Transverse colon (tissue), 4 donors: Measurements from ENCODE around the gene LRP1B. TPM values are rescaled to one million over a fixed set of nuclear protein-coding genes. Genes with fewer than 3 reads are reported as not detected.

Experiments used
- DNase-seq: peaks from one replicate; pipeline ENCODE4 v3.0.0-alpha.2; 2019
- H3K27ac ChIP-seq, 4 donors: fragments of 200-600 bp; sonication (generic); 2 replicates each; pipeline ENCODE4 v1.5.1; 2016 to 2018; ENCODE audit warnings: inconsistent platforms in 4 of 4
- H3K27me3 ChIP-seq: fragments of 200-600 bp; sonication (generic); 2 replicates; pipeline ENCODE4 v1.5.1; 2017; ENCODE audit warnings: inconsistent platforms
- H3K36me3 ChIP-seq, 4 donors: fragments of 200-600 bp; sonication (generic); 2 replicates each; pipeline ENCODE4 v1.5.1; 2017 to 2019; ENCODE audit warnings: inconsistent platforms in 4 of 4
- H3K4me1 ChIP-seq, 4 donors: fragments of 200-600 bp; sonication (generic); 2 replicates each; pipeline ENCODE4 v1.5.1; 2017 to 2020; ENCODE audit warnings: inconsistent platforms in 4 of 4
- H3K4me3 ChIP-seq, 4 donors: fragments of 200-600 bp; sonication (generic); 1 replicate in 1 of 4; 2 replicates in 3 of 4; pipeline versions ENCODE4 v1.5.1 to v1.6.1; 2017 to 2019; ENCODE audit warnings: inconsistent platforms in 4 of 4
- H3K9me3 ChIP-seq, 2 donors: fragments of 200-600 bp; sonication (generic); 2 replicates each; pipeline ENCODE4 v1.5.1; 2017 to 2019; ENCODE audit warnings: inconsistent platforms in 2 of 2
- EP300 ChIP-seq: sonication (generic); formaldehyde crosslinking; IDR thresholded peaks from one replicate; pipeline ENCODE4 v1.6.1; 2017; ENCODE audit warnings: antibody characterized with exemption, low read depth
- POLR2A ChIP-seq: fragments of 450-650 bp; IDR thresholded peaks from one replicate; pipeline ENCODE4 v1.6.1; 2016; ENCODE audit warnings: antibody characterized with exemption, mild to moderate bottlenecking, moderate library complexity
- POLR2AphosphoS5 ChIP-seq, 3 donors: sonication (generic); formaldehyde crosslinking; IDR thresholded peaks; one replicate each; pipeline ENCODE4 v1.6.1; 2016; ENCODE audit warnings: antibody characterized with exemption in 3 of 3
- WGBS, 2 donors: methylation state at CpG; one replicate each; pipeline ENCODE4 v1.1.5; 2018; ENCODE audit warnings: low coverage in 1 of 2; 5-methylcytosine and 5-hydroxymethylcytosine counted together
- in situ Hi-C, 4 donors: fragments of 200-750 bp; cut with MboI; loops; one replicate each; pipeline versions ENCODE4 v1.15.0 to v1.15.1; 2017; ENCODE audit warnings: low sequenced_read_pairs in 3 of 4, low pct_ligation_motif_present in 1 of 4, low pct_unique_long_range_greater_than_20kb in 1 of 4
- intact Hi-C: fragments of 100-400 bp; cut with DNase I; formaldehyde crosslinking; loops from one replicate; pipeline ENCODE4 v1.15.1; 2023; ENCODE audit warnings: low total_unique reads
- total RNA-seq, 4 donors: library from RNA; depleted of rRNA; stranded (reverse); fragments of >200 nt; gene quantifications; one replicate each; pipeline ENCODE4 v1.1.0, GENCODE V29; 2016
- TF ChIP-seq, protein P1 (sequence below), 5 experiments: fragments of 200-600 bp in 3 of 5; fragments of 450-650 bp in 2 of 5; sonication (generic) in 3 of 5; IDR thresholded peaks; 1 replicate in 2 of 5; 2 replicates in 3 of 5; pipeline ENCODE4 v1.5.1; 2016 to 2017; ENCODE audit warnings: antibody characterized with exemption in 5 of 5, inconsistent platforms in 3 of 5, mild to moderate bottlenecking in 2 of 5, moderate library complexity in 1 of 5

LRP1B gene
- total RNA-seq, 4 donors from 2014 or later: 0.48 to 5.4 (median 0.82) TPM; not detected in 1

DNA sequence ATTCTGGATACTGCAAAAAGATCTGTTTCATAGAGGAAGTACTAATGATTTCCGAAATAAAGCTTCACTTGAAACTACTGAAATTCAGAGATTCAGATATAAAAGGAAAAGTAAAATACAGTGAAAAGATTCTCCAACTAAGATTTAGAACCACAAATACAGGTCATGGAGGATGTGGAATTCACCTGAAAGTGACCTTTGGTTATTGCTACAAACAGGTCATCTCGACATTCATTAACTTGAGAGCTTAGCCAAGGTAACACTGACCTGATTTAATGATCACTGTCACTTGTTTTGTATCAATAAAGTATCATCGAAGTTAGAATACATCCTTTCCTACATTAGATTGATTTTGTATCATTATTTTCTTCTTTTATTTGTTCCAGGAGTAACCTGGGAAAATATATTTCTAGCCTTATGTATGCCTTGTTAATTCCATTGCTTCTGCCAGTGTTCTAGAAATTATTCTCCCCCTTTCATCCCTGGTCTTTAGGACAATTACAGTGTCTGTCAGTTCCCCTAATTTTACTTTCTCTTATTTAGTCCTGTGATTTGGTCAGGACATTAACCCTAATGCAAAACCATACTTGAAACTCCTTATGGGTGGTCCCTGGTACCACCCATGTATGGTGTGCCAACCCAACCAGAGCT, 420.1 kb downstream of the LRP1B start:
- in situ Hi-C loops: no loop called here
- 62 to 73% methylated on average over 3 of the region's 3 CpGs for WGBS, 2 donors

DNA sequence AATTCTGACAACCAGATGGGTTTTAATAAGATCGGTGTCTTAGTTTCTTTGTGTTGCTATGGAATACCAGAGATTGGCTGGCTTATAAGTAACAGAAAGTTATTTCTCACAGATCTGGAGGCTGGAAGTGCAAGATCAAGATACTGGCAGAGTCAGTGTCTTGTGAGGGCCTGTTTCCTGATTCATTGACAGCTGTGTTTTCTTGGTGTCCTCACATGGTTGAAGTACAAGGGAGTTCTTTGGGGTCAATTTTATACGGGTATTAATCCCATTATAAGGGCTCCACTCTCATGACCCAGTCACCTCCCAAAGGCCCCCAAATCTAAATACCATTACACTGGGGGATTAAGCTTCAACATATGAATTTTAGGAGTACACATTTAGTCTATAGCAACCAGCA, 421.1 kb downstream of the LRP1B start:
- DNase-seq: no peak
- Histone ChIP-seq H3K4me1 (no peaks in the 10 kb centered on the region), H3K27me3 (no peaks in the 10 kb centered on the region), H3K4me3 (no peak overlapping the region), H3K27ac (no peak overlapping the region), H3K9me3 (no peaks in the 10 kb centered on the region), H3K36me3 (no peaks in the 10 kb centered on the region)
- intact Hi-C loops (no loop called here), in situ Hi-C loops (no loop called here)
- TF ChIP-seq POLR2A (no peak), POLR2AphosphoS5 (IDR thresholded peaks at IDR 0.05) (no peak), EP300 (no peak)
- TF ChIP-seq, protein P1, sequence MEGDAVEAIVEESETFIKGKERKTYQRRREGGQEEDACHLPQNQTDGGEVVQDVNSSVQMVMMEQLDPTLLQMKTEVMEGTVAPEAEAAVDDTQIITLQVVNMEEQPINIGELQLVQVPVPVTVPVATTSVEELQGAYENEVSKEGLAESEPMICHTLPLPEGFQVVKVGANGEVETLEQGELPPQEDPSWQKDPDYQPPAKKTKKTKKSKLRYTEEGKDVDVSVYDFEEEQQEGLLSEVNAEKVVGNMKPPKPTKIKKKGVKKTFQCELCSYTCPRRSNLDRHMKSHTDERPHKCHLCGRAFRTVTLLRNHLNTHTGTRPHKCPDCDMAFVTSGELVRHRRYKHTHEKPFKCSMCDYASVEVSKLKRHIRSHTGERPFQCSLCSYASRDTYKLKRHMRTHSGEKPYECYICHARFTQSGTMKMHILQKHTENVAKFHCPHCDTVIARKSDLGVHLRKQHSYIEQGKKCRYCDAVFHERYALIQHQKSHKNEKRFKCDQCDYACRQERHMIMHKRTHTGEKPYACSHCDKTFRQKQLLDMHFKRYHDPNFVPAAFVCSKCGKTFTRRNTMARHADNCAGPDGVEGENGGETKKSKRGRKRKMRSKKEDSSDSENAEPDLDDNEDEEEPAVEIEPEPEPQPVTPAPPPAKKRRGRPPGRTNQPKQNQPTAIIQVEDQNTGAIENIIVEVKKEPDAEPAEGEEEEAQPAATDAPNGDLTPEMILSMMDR (IDR thresholded peaks at IDR 0.05): no peak
- WGBS, 2 donors: 75 to 83% methylated on average over 1 to 2 of the region's 2 CpGs

More for the DNA sequence above, 420.1 kb downstream of the LRP1B start:
- intact Hi-C loops: no loop called here
- no peaks in the 10 kb centered on the region for H3K36me3 ChIP-seq
- no peaks in the 10 kb centered on the region for H3K4me1 ChIP-seq
- H3K9me3 ChIP-seq: no peaks in the 10 kb centered on the region
- TF ChIP-seq, protein P1 (IDR thresholded peaks at IDR 0.05): no peak
- TF ChIP-seq EP300 (no peak), POLR2A (no peak)
- no peak overlapping the region for H3K4me3 ChIP-seq
- H3K27me3 ChIP-seq: no peaks in the 10 kb centered on the region
- H3K27ac ChIP-seq: no peak overlapping the region
- DNase-seq: no peak

- H3K4me3 ChIP-seq: no peak overlapping the region
- TF ChIP-seq POLR2A (no peak), POLR2AphosphoS5 (IDR thresholded peaks at IDR 0.05) (no peak), EP300 (no peak)
- TF ChIP-seq, protein P1 (IDR thresholded peaks at IDR 0.05): no peak
- no peaks in the 10 kb centered on the region for H3K4me1 ChIP-seq
- H3K27ac ChIP-seq: no peak overlapping the region
- DNase-seq: no peak
- 28 to 39% methylated on average over 3 of the region's 3 CpGs for WGBS, 2 donors
- no peaks in the 10 kb centered on the region for H3K36me3 ChIP-seq
- in situ Hi-C loops (no loop called here), intact Hi-C loops (no loop called here)
- H3K9me3 ChIP-seq: no peaks in the 10 kb centered on the region
- no peaks in the 10 kb centered on the region for H3K27me3 ChIP-seq
These were observed 423.3 kb downstream of the LRP1B start for GRCh38 chr2:141707486-141707885.

- Histone ChIP-seq H3K4me1 (no peaks in the 10 kb centered on the region), H3K27me3 (no peaks in the 10 kb centered on the region), H3K36me3 (no peaks in the 10 kb centered on the region), H3K27ac (no peak overlapping the region), H3K4me3 (no peak overlapping the region), H3K9me3 (no peaks in the 10 kb centered on the region)
- intact Hi-C loops (no loop called here), in situ Hi-C loops (no loop called here)
- TF ChIP-seq POLR2A (no peak), POLR2AphosphoS5 (IDR thresholded peaks at IDR 0.05) (no peak), EP300 (no peak)
- TF ChIP-seq, protein P1 (IDR thresholded peaks at IDR 0.05): no peak
- DNase-seq: no peak
- 73 to 77% methylated on average over 2 of the region's 2 CpGs for WGBS, 2 donors
These were observed 426.3 kb downstream of the LRP1B start for GRCh38 chr2:141704541-141704940.
